ENCODE measurements around the gene GPS1. TPM values are rescaled to one million over a fixed set of nuclear protein-coding genes. Genes with fewer than 3 reads are reported as not detected.
A peak's percentile ranks its signal among the peaks of the same experiment; 100 is the strongest.

Gene GPS1
- total RNA-seq, 4 donors from 2014 or later: 72.4 to 113 (median 100) TPM

- no peaks in the 10 kb centered on the region for H3K9me3 ChIP-seq
- peaks cover 7% of the 10 kb centered on the region for H3K27me3 ChIP-seq
- H3K27ac ChIP-seq: no peak overlapping the region
- H3K4me3 ChIP-seq: no peak overlapping the region
- no peak for DNase-seq (ENCODE audit: low spot score in 2 of 2)
- TF ChIP-seq, protein P1, sequence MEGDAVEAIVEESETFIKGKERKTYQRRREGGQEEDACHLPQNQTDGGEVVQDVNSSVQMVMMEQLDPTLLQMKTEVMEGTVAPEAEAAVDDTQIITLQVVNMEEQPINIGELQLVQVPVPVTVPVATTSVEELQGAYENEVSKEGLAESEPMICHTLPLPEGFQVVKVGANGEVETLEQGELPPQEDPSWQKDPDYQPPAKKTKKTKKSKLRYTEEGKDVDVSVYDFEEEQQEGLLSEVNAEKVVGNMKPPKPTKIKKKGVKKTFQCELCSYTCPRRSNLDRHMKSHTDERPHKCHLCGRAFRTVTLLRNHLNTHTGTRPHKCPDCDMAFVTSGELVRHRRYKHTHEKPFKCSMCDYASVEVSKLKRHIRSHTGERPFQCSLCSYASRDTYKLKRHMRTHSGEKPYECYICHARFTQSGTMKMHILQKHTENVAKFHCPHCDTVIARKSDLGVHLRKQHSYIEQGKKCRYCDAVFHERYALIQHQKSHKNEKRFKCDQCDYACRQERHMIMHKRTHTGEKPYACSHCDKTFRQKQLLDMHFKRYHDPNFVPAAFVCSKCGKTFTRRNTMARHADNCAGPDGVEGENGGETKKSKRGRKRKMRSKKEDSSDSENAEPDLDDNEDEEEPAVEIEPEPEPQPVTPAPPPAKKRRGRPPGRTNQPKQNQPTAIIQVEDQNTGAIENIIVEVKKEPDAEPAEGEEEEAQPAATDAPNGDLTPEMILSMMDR (IDR thresholded peaks at IDR 0.05): no peak
- no peak for TF ChIP-seq POLR2A (IDR thresholded peaks at IDR 0.05)
- TF ChIP-seq POLR2AphosphoS5 (IDR thresholded peaks at IDR 0.05): no peak
- no peak for TF ChIP-seq EP300 (IDR thresholded peaks at IDR 0.05)
- H3K4me1 ChIP-seq: peaks cover 52% of the 10 kb centered on the region
- 80% methylated on average over 20 of the region's 23 CpGs for WGBS
- H3K36me3 ChIP-seq: no peaks in the 10 kb centered on the region
Measured at GRCh38 chr17:82034371-82035011, 17.2 kb upstream of the GPS1 start.

- 79% methylated on average over 6 of the region's 8 CpGs for WGBS
- H3K27ac ChIP-seq: no peak overlapping the region
- no peaks in the 10 kb centered on the region for H3K9me3 ChIP-seq
- TF ChIP-seq POLR2AphosphoS5 (IDR thresholded peaks at IDR 0.05) (no peak), EP300 (IDR thresholded peaks at IDR 0.05) (no peak), POLR2A (IDR thresholded peaks at IDR 0.05) (no peak)
- TF ChIP-seq, protein P1 (IDR thresholded peaks at IDR 0.05): no peak
- H3K36me3 ChIP-seq: no peaks in the 10 kb centered on the region
- peaks cover 7% of the 10 kb centered on the region for H3K27me3 ChIP-seq
- DNase-seq (ENCODE audit: low spot score in 2 of 2): no peak
- peaks cover 42% of the 10 kb centered on the region for H3K4me1 ChIP-seq
- no peak overlapping the region for H3K4me3 ChIP-seq
Measured at GRCh38 chr17:82035488-82035887, 16.2 kb upstream of the GPS1 start.

GRCh38 chr17:82035956-82036633 lies 15.6 kb upstream of the GPS1 start:
- peaks cover 7% of the 10 kb centered on the region for H3K27me3 ChIP-seq
- H3K4me1 ChIP-seq: peaks cover 36% of the 10 kb centered on the region
- no peaks in the 10 kb centered on the region for H3K9me3 ChIP-seq
- WGBS: 91% methylated on average over 8 of the region's 20 CpGs
- H3K4me3 ChIP-seq: peak overlapping the region; percentile 69
- H3K27ac ChIP-seq: no peak overlapping the region
- TF ChIP-seq, protein P1 (IDR thresholded peaks at IDR 0.05): no peak
- TF ChIP-seq POLR2A (IDR thresholded peaks at IDR 0.05) (no peak), EP300 (IDR thresholded peaks at IDR 0.05) (no peak), POLR2AphosphoS5 (IDR thresholded peaks at IDR 0.05) (no peak)
- no peaks in the 10 kb centered on the region for H3K36me3 ChIP-seq
- DNase-seq (ENCODE audit: low spot score in 2 of 2): no peak

GRCh38 chr17:82036634-82037091 lies 15.0 kb upstream of the GPS1 start:
- no peaks in the 10 kb centered on the region for H3K36me3 ChIP-seq
- peak overlapping the region; percentile 94 for H3K27ac ChIP-seq
- H3K4me1 ChIP-seq: peaks cover 34% of the 10 kb centered on the region
- no peaks in the 10 kb centered on the region for H3K9me3 ChIP-seq
- H3K4me3 ChIP-seq: peak overlapping the region; percentile 69
- no peak for DNase-seq (ENCODE audit: low spot score in 2 of 2)
- H3K27me3 ChIP-seq: peaks cover 7% of the 10 kb centered on the region
- WGBS: 11% methylated on average over 7 of the region's 23 CpGs
- TF ChIP-seq POLR2AphosphoS5 (IDR thresholded peaks at IDR 0.05) (no peak), POLR2A (IDR thresholded peaks at IDR 0.05) (no peak), EP300 (IDR thresholded peaks at IDR 0.05) (no peak)
- TF ChIP-seq, protein P1 (IDR thresholded peaks at IDR 0.05): no peak

Measured in suprapubic skin (tissue), 4 donors.